ENCODE data around the gene CEPT1. TPM values are rescaled to one million over a fixed set of nuclear protein-coding genes. Genes with fewer than 3 reads are reported as not detected.

The CEPT1 gene
- total and polyA plus RNA-seq, 2 donors (not counting 3 experiments of a cell fraction or from before 2014, with no cell fraction given): 13.6 to 29.1 TPM

GRCh38 chr1:111202366-111202706, 62.3 kb downstream of the CEPT1 start:
- Histone ChIP-seq H3K27me3 (ENCODE audit: control insufficient read depth in 2 of 2, insufficient read depth in 2 of 2, low read length in 2 of 2) (peaks cover 17 to 23% of the 10 kb centered on the region in 2 experiments), H3K27ac (ENCODE audit: insufficient read depth, low read depth, low read length) (no peak overlapping the region), H3K4me3 (replicated peaks in 1 of 3; ENCODE audit: insufficient read depth in 1 of 3, low read depth in 1 of 3, low read length in 3 of 3) (no peak overlapping the region), H2AFZ (ENCODE audit: low read depth, low read length) (no peak overlapping the region), H3K9me1 (replicated peaks; ENCODE audit: control insufficient read depth, extremely low read depth, insufficient read depth, low read length) (no peaks in the 10 kb centered on the region), H3K4me2 (ENCODE audit: insufficient read depth, low read length) (no peak overlapping the region), H3K9me3 (replicated peaks; ENCODE audit: control insufficient read depth, insufficient read depth, low read length) (no peaks in the 10 kb centered on the region), H3K79me2 (ENCODE audit: control insufficient read depth, insufficient read depth, low read length) (no peaks in the 10 kb centered on the region), H3K9ac (replicated peaks; ENCODE audit: extremely low read depth, insufficient read depth, low read length) (no peak overlapping the region), H3K4me1 (ENCODE audit: control insufficient read depth, extremely low read depth, insufficient read depth, low read length) (peaks cover 3% of the 10 kb centered on the region), H4K20me1 (replicated peaks; ENCODE audit: control insufficient read depth, extremely low read depth, insufficient read depth, low read length) (no peaks in the 10 kb centered on the region), H3K36me3 (ENCODE audit: control insufficient read depth in 2 of 2, extremely low read depth in 1 of 2, insufficient read depth in 2 of 2, low read length in 2 of 2) (no peaks in the 10 kb centered on the region)
- TF ChIP-seq CTCF (IDR thresholded peaks at IDR 0.05; ENCODE audit: extremely low read depth in 1 of 2, insufficient read depth in 1 of 2, low read depth in 1 of 2, low read length in 2 of 2): no peak
- TF ChIP-seq GATA2 (IDR thresholded peaks at IDR 0.05; ENCODE audit: insufficient read depth, insufficient read length, low read depth, low read length): no peak
- TF ChIP-seq POLR2A (IDR thresholded peaks at IDR 0.05; ENCODE audit: low read depth, low read length): no peak
- TF ChIP-seq, protein P1, sequence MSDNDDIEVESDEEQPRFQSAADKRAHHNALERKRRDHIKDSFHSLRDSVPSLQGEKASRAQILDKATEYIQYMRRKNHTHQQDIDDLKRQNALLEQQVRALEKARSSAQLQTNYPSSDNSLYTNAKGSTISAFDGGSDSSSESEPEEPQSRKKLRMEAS (IDR thresholded peaks at IDR 0.05; ENCODE audit: insufficient read depth, insufficient read length): no peak
- BruUV-seq (replicated peaks): no TSS peak
- POLR2A ChIA-PET: no interaction called here
- DNase-seq (ENCODE audit: low read depth, low spot score) (no peak), FAIRE-seq (no peak)
- dilution Hi-C loops (cut with MboI; ENCODE audit: extremely low pct_ligation_motif_present, low sequenced_read_pairs): no loop called here
- CTCF ChIA-PET: interaction anchor here (0.7 to 1.4 kb wide), 2 partner anchors 16 to 26 kb away, joined by 3 to 4 read pairs; no protein-coding TSS in a partner anchor
- intact Hi-C loops (cut with micrococcal nuclease): no loop called here

All from endothelial cell of umbilical vein (primary cell).